ENCODE results near the gene ZNF304. TPM values are rescaled to one million over a fixed set of nuclear protein-coding genes. Genes with fewer than 3 reads are reported as not detected.
"Not testable (repeated sequence)": the region's sequence is repeated elsewhere in the genome, so short reads cannot be mapped to it uniquely, and the experiment has no call there.

Gene ZNF304
- total RNA-seq, 1 donor from 2014 or later: 6.6 TPM

GRCh38 chr19:57359300-57359699 lies 8.2 kb downstream of the ZNF304 start:
- intact Hi-C loops (cut with micrococcal nuclease): no loop called here

- intact Hi-C loops (cut with micrococcal nuclease): loop anchor here (2.0 kb wide), 3 partner anchors 42 to 172 kb away; partner anchors contain the start of genes ZNF17, ZNF264 and ZNF543
Measured at GRCh38 chr19:57362419-57362818, 11.3 kb downstream of the ZNF304 start.

- intact Hi-C loops (cut with micrococcal nuclease): loop anchor here (1.0 to 2.0 kb wide), 11 partner anchors 12 to 456 kb away; partner anchors contain the start of genes ZNF134, ZNF17, ZNF264 and ZNF304
Measured at GRCh38 chr19:57362997-57363687, 12.1 kb downstream of the ZNF304 start, which contains the start of the genes TRAPPC2B and ZNF547. Gene TRAPPC2B (plus strand): TSS chr19:57363551. CDS start chr19:57364834, 1,283 bp downstream. Gene ZNF547 (plus strand): TSS chr19:57363551. CDS start chr19:57368556, 5,005 bp downstream.

DNA sequence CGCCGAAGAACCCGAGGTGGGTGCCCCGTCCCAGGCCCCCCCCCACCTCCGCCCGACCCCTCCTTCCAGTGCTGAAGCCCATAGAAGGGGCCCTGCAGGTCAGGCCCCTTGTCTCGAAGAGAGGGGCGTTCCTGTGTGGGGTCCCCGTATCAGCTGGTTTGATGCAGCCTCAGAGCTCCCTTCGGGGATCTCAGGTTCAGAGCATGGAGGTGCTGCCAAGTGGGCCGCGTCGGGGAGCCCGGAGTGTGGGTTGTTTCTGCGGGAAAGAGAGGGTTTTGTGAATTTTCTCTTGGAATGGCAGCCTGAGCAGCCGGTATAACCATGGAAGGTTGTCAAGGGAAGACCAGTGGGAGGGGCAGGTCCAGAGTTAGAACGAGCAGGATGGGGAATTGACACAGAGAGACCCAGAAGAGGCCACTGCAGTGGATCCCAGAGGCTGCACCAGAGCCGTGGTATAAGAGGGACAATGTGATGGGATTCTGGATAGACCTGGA lies 12.7 kb downstream of the ZNF304 start:
- intact Hi-C loops (cut with micrococcal nuclease): loop anchor here (1.0 to 2.0 kb wide), 11 partner anchors 12 to 456 kb away; partner anchors contain the start of genes ZNF134, ZNF17, ZNF264 and ZNF304

DNA sequence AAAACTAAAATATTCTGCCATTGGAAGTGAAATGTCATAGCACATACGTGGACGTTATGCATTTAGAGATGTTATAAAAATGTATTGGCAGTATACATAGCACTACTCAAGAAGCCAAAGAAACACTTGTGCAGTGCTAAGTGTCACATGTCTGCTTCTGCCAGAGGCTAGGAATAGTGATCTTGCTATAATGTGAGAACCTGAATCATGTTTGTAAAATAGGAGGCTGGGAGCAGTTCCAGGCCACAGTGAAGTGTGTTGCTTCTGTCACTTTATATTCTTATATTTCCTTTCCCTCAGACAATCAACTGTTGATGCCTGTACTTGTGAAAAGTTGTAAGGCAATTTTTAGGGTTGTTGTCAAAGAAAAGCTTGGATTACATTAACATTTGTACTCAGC lies 15.7 kb downstream of the ZNF304 start:
- intact Hi-C loops (cut with micrococcal nuclease): no loop called here

GRCh38 chr19:57374179-57374578 lies 23.1 kb downstream of the ZNF304 start:
- intact Hi-C loops (cut with micrococcal nuclease): no loop called here

GRCh38 chr19:57374647-57375046 lies 23.6 kb downstream of the ZNF304 start:
- intact Hi-C loops (cut with micrococcal nuclease): not testable (repeated sequence)

GRCh38 chr19:57376151-57376550 lies 25.1 kb downstream of the ZNF304 start:
- intact Hi-C loops (cut with micrococcal nuclease): no loop called here

- intact Hi-C loops (cut with micrococcal nuclease): no loop called here
Measured at GRCh38 chr19:57377498-57378146, 26.6 kb downstream of the ZNF304 start.

DNA sequence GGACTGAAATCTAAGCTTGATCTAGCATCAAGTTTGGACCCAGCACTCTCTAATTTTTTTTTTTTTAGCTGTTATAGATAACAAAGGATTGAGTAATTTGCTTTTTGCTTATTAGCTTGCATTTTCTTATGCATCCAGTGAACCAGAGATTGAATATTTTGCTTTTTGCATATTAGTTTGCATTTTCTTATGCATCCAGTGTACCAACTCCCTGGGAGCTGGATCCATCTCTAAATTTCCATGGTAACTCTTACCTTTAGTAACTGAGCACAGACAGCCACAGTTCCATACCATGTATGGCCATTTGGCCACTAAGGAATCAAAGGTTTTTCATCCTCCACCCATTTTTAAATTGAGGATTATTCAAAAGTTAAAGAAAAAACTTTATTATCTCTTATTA lies 29.9 kb downstream of the ZNF304 start:
- intact Hi-C loops (cut with micrococcal nuclease): no loop called here

- intact Hi-C loops (cut with micrococcal nuclease): no loop called here
Measured at GRCh38 chr19:57382806-57383488, 31.9 kb downstream of the ZNF304 start.

- intact Hi-C loops (cut with micrococcal nuclease): loop anchor here (1.0 to 5.0 kb wide), 9 partner anchors 22 to 198 kb away; partner anchors contain the start of genes TRAPPC2B, ZNF17, ZNF264 and ZNF304
Measured at GRCh38 chr19:57389194-57389729, 38.2 kb downstream of the ZNF304 start.

GRCh38 chr19:57389730-57390598 lies 38.9 kb downstream of the ZNF304 start, which contains the start of gene ZNF548:
Gene ZNF548 (plus strand): TSS chr19:57389854. CDS start chr19:57390100, 246 bp downstream.
- intact Hi-C loops (cut with micrococcal nuclease): loop anchor here (1.0 to 5.0 kb wide), 9 partner anchors 21 to 199 kb away; partner anchors contain the start of genes TRAPPC2B, ZNF17, ZNF264 and ZNF304

GRCh38 chr19:57395710-57396109 lies 44.6 kb downstream of the ZNF304 start:
- intact Hi-C loops (cut with micrococcal nuclease): no loop called here

DNA sequence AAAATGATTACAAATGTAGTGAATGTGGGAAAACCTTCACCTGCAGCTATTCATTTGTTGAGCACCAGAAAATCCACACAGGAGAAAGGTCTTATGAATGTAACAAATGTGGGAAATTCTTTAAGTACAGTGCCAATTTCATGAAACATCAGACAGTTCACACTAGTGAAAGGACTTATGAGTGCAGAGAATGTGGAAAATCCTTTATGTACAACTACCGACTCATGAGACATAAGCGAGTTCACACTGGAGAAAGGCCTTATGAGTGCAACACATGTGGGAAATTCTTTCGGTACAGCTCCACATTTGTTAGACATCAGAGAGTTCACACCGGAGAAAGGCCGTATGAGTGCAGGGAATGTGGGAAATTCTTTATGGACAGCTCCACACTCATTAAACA lies 47.8 kb downstream of the ZNF304 start:
- intact Hi-C loops (cut with micrococcal nuclease): no loop called here

- intact Hi-C loops (cut with micrococcal nuclease): no loop called here
Measured at GRCh38 chr19:57403737-57404563, 52.9 kb downstream of the ZNF304 start.

DNA sequence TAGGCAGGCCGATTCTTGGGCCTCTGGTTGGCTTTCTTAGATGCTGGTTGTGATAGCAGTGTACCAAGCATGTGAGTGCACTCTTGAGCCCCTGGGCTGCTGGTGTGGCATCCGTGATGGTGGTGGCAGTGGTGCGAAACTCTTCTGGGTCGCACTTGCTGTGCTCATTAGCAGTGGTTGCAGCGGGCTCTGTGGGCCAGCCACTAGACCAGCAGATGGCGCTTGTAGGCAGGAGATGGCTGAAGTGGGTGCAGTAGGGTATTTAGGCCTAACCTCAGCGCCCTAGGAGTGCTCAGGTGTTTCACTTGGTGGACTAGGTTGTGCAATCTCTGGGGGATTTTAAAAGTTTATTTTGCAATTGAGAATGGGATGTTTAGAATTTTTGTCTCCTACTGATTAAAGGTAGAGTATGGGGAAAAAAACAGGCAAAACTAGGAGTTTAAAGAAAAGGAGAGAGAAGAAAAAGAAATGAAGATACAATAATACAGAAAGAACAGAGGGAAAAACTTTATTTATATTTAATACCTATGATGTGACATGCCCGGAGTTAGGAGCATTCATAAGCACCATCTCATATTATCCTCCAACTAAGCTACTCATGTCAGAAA lies 55.5 kb downstream of the ZNF304 start:
- intact Hi-C loops (cut with micrococcal nuclease): loop anchor here (1.0 kb wide), 1 partner anchor 749 kb away; no protein-coding TSS in a partner anchor

Data from T-helper 2 cell treated with Interferon-gamma antibody and Interleukin-4, amounts not matched to agents 100 ng/mL and 5 ng/mL, for 36 hours (primary cell).